ENCODE data around the gene TK1. TPM values are rescaled to one million over a fixed set of nuclear protein-coding genes. Genes with fewer than 3 reads are reported as not detected.

The TK1 gene
- total and polyA plus RNA-seq, 12 donors = 1.3 to 11.6 (median 2.5) TPM

- 63 to 68% (median 67%) methylated on average over 11 to 13 of the region's 13 CpGs for WGBS, 4 donors
- intact Hi-C loops (cut with DNase I) = no loop called here
Measured at GRCh38 chr17:78230252-78230962, 43.6 kb upstream of the TK1 start.

GRCh38 chr17:78228176-78228575 is 41.3 kb upstream of the TK1 start:
- intact Hi-C loops (cut with DNase I) = no loop called here
- H3K27ac ChIP-seq = no peak overlapping the region
- no peak for DNase-seq
- no peaks in the 10 kb centered on the region for H3K36me3 ChIP-seq (replicated peaks in 1 of 2)
- WGBS, 4 donors = 60 to 81% (median 79%) methylated on average over 4 of the region's 4 CpGs
- TF ChIP-seq POLR2A (IDR thresholded peaks at IDR 0.05) = no peak
- TF ChIP-seq CTCF (IDR thresholded peaks at IDR 0.05) = no peak
- H3K27me3 ChIP-seq = peaks cover 27% of the 10 kb centered on the region
- H3K9me3 ChIP-seq (replicated peaks in 1 of 3) = no peaks in the 10 kb centered on the region
- no peaks in the 10 kb centered on the region for H3K4me1 ChIP-seq (replicated peaks in 1 of 2)
- no peak overlapping the region for H3K4me3 ChIP-seq

More at GRCh38 chr17:78230252-78230962, 43.6 kb upstream of the TK1 start:
- Histone ChIP-seq H3K4me3 (no peak overlapping the region), H3K27ac (no peak overlapping the region), H3K4me1 (replicated peaks in 1 of 2) (no peaks in the 10 kb centered on the region), H3K36me3 (replicated peaks in 1 of 2) (no peaks in the 10 kb centered on the region), H3K27me3 (peaks cover 27% of the 10 kb centered on the region), H3K9me3 (replicated peaks in 1 of 3) (no peaks in the 10 kb centered on the region)
- DNase-seq = no peak
- no peak for TF ChIP-seq POLR2A (IDR thresholded peaks at IDR 0.05)
- no peak for TF ChIP-seq CTCF (IDR thresholded peaks at IDR 0.05)

- Histone ChIP-seq H3K27ac (no peak overlapping the region), H3K27me3 (peaks cover 20% of the 10 kb centered on the region), H3K9me3 (replicated peaks in 1 of 3) (no peaks in the 10 kb centered on the region), H3K4me3 (no peak overlapping the region), H3K4me1 (replicated peaks in 1 of 2) (no peaks in the 10 kb centered on the region), H3K36me3 (replicated peaks in 1 of 2) (no peaks in the 10 kb centered on the region)
- TF ChIP-seq POLR2A (IDR thresholded peaks at IDR 0.05) (no peak), CTCF (IDR thresholded peaks at IDR 0.05) (no peak)
- DNase-seq = no peak
- intact Hi-C loops (cut with DNase I) = no loop called here
- 69 to 85% (median 81%) methylated on average over 7 to 10 of the region's 10 CpGs for WGBS, 4 donors
Measured at GRCh38 chr17:78227455-78227916, 40.6 kb upstream of the TK1 start.

GRCh38 chr17:78226759-78227454 is 40.1 kb upstream of the TK1 start:
- no peaks in the 10 kb centered on the region for H3K36me3 ChIP-seq (replicated peaks in 1 of 2)
- no peak overlapping the region for H3K27ac ChIP-seq
- intact Hi-C loops (cut with DNase I) = no loop called here
- TF ChIP-seq POLR2A (IDR thresholded peaks at IDR 0.05) (no peak), CTCF (IDR thresholded peaks at IDR 0.05) (no peak)
- WGBS, 4 donors = 64 to 75% (median 67%) methylated on average over 13 to 20 of the region's 20 CpGs
- H3K4me3 ChIP-seq = no peak overlapping the region
- no peaks in the 10 kb centered on the region for H3K4me1 ChIP-seq (replicated peaks in 1 of 2)
- no peak for DNase-seq
- H3K9me3 ChIP-seq (replicated peaks in 1 of 3) = no peaks in the 10 kb centered on the region
- peaks cover 15% of the 10 kb centered on the region for H3K27me3 ChIP-seq
